ENCODE results near the gene KLF8. TPM values are rescaled to one million over a fixed set of nuclear protein-coding genes. Genes with fewer than 3 reads are reported as not detected.

KLF8 gene
- total and polyA plus RNA-seq, 9 of the 15 experiments (the other 6 are each of a cell fraction or from before 2014, with no cell fraction given), result 0.01 to 0.10 (median 0.04) TPM; not detected in 3

DNA sequence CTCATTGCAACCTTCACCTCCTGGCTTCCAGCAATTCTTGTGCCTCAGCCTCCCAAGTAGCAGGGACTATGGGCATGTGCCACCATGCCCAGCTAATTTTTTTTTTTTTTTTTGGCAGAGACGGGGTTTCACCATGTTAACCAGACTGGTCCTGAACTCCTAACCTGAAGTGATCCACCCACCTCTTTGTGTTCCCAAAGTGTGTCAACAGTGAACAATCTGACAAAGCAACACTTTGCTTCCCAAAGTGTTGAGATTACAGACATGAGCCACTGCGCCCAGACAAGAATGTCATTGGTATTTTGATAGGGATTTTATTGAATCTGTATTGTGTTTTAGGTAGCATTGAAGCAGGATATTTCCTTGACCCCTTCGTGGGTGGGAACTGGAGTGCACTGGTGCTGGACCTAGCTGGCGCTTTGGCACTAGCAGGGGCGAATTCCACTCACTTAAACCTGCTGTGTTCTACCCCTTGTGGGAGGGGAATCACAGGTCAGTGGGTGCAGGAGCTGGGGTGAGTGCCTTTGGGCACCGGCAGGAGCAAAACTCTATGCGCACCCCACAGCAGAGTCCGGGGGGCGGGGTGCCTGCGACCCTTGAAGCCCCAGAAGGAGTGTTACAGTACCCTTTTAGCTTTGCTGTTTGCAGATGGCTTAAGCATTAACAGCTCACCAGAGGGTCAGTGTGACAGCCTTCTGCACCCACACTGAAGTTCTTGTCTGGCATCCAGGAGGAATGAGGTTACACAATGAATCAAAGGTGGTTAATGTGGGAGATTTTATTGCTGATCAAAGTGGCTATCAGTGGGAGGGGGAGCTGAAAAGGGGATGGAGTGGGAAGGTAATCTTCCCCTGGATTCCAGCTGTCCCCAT lies 21.9 kb downstream of the KLF8 start (continued):
- TF ChIP-seq ZNF318 (IDR thresholded peaks at IDR 0.05; ENCODE audit: borderline replicate concordance in 1 of 2, low read depth in 1 of 2), result no peak
- TF ChIP-seq RBBP5 (IDR thresholded peaks at IDR 0.05; ENCODE audit: borderline replicate concordance, insufficient read depth, low read length, poor library complexity, severe bottlenecking), result no peak
- no peak for TF ChIP-seq DMBX1 (CRISPR knock-in tag; IDR thresholded peaks at IDR 0.05; ENCODE audit: borderline replicate concordance)
